ENCODE results near the gene TADA2A.
"Not testable (repeated sequence)": the region's sequence is repeated elsewhere in the genome, so short reads cannot be mapped to it uniquely, and the experiment has no call there.

TADA2A gene

DNA sequence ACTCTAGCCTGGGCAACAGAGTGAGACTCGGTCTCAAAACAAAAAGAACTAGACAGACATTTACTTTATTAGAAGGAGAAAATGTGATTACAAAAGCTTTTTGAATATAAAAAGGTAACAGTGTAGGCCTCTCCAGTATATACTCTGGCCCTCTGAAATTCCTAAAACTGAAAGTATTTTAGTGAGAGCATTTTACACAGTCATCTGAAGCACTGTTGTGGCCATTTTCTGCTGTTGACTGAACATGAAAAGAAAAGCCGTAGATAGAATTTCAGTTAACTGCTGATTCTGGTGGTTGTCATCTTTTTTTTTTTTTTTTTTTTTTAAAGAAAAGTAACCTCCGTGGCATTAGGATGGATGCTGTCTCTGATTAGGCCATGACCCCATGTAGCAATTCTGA, 98.6 kb downstream of the TADA2A start:
- DNase-seq (ENCODE audit: low spot score): no peak
- no peak overlapping the region for H3K27ac ChIP-seq
- H3K4me3 ChIP-seq: no peak overlapping the region
- TF ChIP-seq, protein P1, sequence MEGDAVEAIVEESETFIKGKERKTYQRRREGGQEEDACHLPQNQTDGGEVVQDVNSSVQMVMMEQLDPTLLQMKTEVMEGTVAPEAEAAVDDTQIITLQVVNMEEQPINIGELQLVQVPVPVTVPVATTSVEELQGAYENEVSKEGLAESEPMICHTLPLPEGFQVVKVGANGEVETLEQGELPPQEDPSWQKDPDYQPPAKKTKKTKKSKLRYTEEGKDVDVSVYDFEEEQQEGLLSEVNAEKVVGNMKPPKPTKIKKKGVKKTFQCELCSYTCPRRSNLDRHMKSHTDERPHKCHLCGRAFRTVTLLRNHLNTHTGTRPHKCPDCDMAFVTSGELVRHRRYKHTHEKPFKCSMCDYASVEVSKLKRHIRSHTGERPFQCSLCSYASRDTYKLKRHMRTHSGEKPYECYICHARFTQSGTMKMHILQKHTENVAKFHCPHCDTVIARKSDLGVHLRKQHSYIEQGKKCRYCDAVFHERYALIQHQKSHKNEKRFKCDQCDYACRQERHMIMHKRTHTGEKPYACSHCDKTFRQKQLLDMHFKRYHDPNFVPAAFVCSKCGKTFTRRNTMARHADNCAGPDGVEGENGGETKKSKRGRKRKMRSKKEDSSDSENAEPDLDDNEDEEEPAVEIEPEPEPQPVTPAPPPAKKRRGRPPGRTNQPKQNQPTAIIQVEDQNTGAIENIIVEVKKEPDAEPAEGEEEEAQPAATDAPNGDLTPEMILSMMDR (IDR thresholded peaks at IDR 0.05): no peak

DNA sequence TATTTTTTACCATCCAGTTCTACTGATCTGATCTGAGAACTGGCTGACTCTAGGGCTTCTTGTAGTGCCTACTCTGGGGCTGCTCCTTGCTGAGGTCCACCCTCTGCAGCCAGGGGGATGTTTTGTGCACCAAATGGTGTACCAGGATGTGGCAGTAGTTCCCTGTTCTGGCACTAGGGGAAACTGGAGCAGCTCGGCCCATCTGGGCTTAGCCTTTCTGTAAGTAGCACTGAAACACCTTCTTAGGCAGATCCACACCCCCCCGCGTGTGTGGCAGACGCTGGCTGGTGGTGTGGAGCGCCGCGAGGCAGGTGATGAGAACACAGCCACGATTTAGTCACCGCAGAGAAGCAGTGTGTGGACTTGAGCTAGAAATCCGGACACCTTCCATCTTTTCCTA, 100.0 kb downstream of the TADA2A start:
- DNase-seq (ENCODE audit: low spot score): no peak
- Histone ChIP-seq H3K4me3 (no peak overlapping the region), H3K27ac (no peak overlapping the region)
- TF ChIP-seq, protein P1 (IDR thresholded peaks at IDR 0.05): no peak

DNA sequence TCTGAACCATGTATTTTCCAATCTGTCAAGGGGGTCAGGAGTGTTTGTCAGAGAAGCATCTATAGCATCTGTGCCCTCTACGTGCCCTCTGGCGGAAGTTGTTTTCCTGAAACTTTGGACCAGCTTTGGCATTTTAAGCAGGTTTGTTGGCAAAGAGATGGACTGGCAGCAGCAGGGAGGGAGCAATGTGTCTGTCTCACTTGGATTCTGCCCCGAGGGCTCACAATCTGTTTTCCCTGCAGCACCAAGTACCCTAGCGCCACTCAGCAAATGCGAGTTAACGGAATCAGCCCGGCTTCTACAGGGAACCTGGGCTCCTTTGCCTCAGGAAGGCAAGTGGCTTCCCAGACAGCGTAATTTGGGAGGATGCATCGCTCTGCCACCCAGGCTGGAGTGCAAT, 100.4 kb downstream of the TADA2A start:
- DNase-seq (ENCODE audit: low spot score): no peak
- H3K4me3 ChIP-seq: no peak overlapping the region
- H3K27ac ChIP-seq: no peak overlapping the region
- TF ChIP-seq, protein P1 (IDR thresholded peaks at IDR 0.05): no peak

DNA sequence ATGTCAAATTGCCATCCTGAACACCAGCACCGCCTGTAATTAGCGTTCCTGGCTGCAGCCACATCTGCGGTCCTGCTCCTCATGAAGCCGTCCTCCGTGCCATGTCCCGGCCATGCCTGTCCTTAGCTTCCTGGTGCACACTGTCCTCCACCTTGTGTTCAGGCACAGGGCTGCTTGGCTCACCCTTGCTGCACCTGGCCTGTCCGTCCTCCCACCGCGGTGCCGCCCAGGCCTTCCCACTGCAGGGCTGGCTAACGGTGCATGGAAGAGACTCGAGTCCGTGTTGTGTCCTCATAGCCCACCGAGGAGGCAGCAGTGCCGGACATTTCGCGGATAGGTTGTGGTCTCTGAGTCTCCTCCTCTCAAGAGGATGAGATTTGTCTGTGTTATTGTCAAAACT, 103.4 kb downstream of the TADA2A start:
- no peak overlapping the region for H3K27ac ChIP-seq
- TF ChIP-seq, protein P1 (IDR thresholded peaks at IDR 0.05): no peak
- no peak overlapping the region for H3K4me3 ChIP-seq
- DNase-seq (ENCODE audit: low spot score): no peak

DNA sequence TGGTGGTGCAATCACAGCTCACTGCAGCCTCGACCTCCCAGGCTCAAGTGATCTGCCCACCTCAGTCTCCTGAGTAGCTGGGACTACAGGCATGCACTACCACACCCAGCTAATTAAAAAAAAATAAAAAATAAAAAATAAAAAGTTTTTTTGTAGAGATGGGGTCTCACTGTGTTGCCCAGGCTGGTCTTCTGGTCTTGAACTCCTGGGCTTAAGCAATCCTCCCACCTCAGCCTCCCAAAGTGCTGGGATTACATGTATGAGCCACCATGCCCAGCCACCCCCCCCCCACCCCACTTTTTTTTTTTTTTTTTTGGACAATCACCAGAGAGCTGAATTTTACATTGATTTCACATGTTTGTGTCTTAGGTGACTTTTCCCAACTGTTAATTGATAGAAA, 105.0 kb downstream of the TADA2A start:
- H3K27ac ChIP-seq; DNase-seq (ENCODE audit: low spot score); H3K4me3 ChIP-seq: not testable (repeated sequence)

DNA sequence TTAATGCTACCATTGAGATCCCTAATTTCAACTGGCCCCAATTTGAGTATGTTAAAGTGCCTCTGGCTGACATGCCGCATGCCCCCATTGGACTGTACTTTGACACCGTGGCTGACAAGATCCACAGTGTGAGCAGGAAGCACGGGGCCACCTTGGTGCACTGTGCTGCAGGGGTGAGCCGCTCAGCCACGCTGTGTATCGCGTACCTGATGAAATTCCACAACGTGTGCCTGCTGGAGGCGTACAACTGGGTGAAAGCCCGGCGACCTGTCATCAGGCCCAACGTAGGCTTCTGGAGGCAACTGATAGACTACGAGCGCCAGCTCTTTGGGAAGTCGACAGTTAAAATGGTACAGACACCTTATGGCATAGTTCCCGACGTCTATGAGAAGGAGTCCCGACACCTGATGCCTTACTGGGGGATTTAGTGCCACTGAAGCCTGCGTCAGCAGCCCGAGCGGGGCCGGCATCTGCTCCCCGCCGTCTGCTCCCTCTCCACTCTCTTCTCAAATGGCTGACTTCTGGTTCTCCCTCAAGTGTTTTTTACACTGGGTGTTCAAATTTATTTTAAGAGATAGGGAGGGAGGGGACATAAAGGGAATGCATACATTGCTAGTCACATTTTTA, 105.9 kb downstream of the TADA2A start:
- DNase-seq (ENCODE audit: low spot score): no peak
- Histone ChIP-seq H3K27ac (no peak overlapping the region), H3K4me3 (no peak overlapping the region)
- TF ChIP-seq, protein P1 (IDR thresholded peaks at IDR 0.05): no peak

DNA sequence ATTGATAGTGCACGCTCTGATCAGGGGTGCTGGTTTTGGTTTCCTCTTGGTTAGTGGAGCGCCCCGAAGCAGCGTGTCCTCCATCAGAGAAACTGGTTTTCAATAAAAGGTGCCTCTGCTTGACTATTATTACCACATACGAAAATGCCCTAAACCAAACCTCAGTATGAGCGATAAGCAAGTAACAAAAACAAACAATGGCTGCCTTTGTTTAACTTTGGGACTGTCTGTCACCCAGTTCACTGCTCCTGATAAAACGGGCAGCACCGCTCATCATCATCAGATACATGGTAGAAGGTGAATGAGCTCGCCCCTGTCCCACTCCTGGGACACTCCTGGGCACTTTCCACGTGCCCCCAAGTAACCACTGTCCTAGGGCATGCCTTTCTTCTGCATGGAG, 107.0 kb downstream of the TADA2A start:
- Histone ChIP-seq H3K27ac (no peak overlapping the region), H3K4me3 (no peak overlapping the region)
- TF ChIP-seq, protein P1 (IDR thresholded peaks at IDR 0.05): no peak
- no peak for DNase-seq (ENCODE audit: low spot score)

Measured in coronary artery (tissue), 2 donors.